ENCODE measurements around the gene C2orf92.
"Not testable (repeated sequence)": the region's sequence is repeated elsewhere in the genome, so short reads cannot be mapped to it uniquely, and the experiment has no call there.

C2orf92 gene

DNA sequence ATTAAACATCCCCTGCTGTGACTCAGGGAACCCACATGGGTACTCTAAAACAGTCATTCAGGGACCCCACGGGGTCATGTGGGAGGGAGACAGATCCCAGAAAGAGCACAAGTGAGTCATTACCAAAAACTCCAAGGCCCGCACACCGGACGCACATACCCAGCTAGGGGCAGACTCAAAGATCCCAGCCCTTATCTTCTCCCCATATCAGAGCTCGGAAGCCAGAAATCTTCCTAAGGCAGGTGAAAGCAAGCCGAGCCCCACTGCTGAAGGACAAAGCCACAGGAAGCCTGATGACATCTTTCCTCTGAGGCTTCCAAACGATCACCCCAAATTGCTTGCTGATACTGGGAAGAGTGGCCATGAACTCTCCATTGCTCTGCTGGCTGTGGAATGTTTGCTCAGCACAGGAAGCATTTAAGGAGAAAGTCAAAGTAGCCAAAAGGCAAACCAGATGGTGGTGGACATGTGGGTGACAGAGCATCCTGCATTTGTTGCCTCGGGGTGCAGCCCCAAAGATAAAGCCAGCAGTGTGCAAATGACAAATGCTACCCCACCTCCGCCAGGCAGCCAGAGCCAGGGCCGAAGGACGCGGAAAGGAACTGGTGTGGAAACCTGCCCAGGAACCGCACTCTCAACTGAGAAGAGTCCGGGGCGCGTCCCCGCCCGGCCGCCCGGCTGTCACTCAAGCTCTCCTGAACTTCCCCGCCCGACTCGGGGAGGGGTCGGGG, 6.5 kb upstream of the C2orf92 start:
- H3K36me3 ChIP-seq (ENCODE audit: insufficient read depth, low read length): peaks cover 4% of the 10 kb centered on the region
- peak overlapping the region; percentile 1 for H2AFZ ChIP-seq (ENCODE audit: low read depth, low read length)
- H3K9me3 ChIP-seq (ENCODE audit: low read length): no peaks in the 10 kb centered on the region
- H3K27me3 ChIP-seq (ENCODE audit: insufficient read depth, low read length): no peaks in the 10 kb centered on the region
- H3K4me3 ChIP-seq (ENCODE audit: low read length): peak overlapping the region; percentile 59
- H3K4me1 ChIP-seq (ENCODE audit: insufficient read depth, low read length): peaks cover 14% of the 10 kb centered on the region

DNA sequence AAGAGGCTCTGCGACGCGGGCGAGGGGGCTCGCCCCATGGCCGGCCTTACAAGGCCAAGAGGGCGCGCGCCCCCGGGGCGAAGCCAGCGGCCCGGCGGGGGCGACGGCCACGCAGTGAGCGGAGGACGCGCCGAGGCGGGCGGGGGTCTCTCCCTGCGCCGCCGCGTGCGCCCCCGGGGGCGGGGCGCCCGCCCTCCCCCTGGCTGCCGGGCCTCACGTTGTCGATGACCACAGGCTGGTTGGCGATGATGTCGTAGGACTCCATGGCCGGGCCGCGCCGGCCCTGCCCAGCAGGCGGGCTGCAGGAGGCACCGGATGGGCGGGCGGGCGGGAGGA, 5.9 kb upstream of the C2orf92 start:
- Histone ChIP-seq H3K36me3 (ENCODE audit: insufficient read depth, low read length) (no peaks in the 10 kb centered on the region), H3K4me1 (ENCODE audit: insufficient read depth, low read length) (peaks cover 14% of the 10 kb centered on the region), H3K9me3 (ENCODE audit: low read length) (no peaks in the 10 kb centered on the region), H3K4me3 (ENCODE audit: low read length) (peak overlapping the region; percentile 59), H3K27me3 (ENCODE audit: insufficient read depth, low read length) (no peaks in the 10 kb centered on the region), H2AFZ (ENCODE audit: low read depth, low read length) (peak overlapping the region; percentile 1)

DNA sequence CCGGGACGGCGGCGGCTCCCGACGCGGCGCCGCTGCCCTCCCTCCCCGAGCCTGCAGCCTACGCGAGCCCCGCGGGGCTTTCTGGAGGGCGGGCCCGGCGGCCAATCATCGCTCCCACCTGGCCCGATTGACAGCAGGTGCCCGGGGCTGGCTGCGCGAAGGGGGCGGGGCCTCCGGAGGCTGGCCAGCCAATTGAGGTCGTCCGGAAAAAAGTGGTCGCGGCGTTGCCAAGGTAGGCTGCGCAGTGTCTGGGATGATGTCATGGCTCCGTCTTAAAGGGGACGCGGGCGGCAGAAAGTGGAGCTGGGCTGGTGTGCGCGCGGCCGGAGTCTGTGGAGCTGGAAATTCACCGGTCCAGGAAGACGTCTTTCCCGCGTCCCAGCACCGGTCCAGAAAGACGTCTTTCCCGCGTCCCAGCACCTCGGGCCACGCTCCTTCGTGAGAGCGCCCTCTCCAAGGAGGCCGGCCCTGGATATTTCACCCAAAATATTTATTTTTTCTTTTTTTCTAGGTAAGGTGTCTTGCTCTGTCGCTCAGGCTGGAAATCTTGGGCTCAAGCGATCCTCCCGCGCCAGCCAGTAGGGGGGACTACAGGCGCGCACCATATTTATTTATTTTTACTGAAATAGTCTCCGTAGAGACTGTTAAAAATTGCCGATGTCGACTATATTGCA, 5.4 kb upstream of the C2orf92 start, which contains the start of gene ACTR1B:
Gene ACTR1B, minus strand, starts transcription at position 83 of the 674 bp plus-strand sequence. CDS start 154 bp downstream, outside the sequence.
- peak within 1 kb of the TSS; percentile 59 for H3K4me3 ChIP-seq (ENCODE audit: low read length)
- H3K36me3 ChIP-seq (ENCODE audit: insufficient read depth, low read length): no peaks in the 10 kb centered on the region
- H3K27me3 ChIP-seq (ENCODE audit: insufficient read depth, low read length): no peaks in the 10 kb centered on the region
- H3K9me3 ChIP-seq (ENCODE audit: low read length): no peaks in the 10 kb centered on the region
- peaks cover 14% of the 10 kb centered on the region for H3K4me1 ChIP-seq (ENCODE audit: insufficient read depth, low read length)
- H2AFZ ChIP-seq (ENCODE audit: low read depth, low read length): peak within 1 kb of the TSS; percentile 96

DNA sequence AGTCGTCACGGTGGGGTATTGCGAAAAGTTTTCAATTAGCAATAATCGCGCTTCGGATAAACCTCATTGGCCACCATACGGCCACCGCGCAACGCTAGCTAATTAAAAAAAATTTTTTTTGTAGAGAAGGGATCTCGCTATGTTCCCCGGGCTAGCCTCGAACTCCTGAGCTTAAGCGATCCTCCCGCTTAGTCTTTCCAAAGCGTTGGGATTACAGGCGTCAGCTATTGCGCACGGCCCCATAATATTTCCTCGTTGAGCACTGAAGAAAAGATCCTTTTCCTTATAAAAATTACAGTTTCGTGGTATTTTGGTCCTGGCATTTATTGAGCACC, 4.9 kb upstream of the C2orf92 start:
- H3K4me1 ChIP-seq (ENCODE audit: insufficient read depth, low read length): peaks cover 14% of the 10 kb centered on the region
- H3K36me3 ChIP-seq (ENCODE audit: insufficient read depth, low read length): no peaks in the 10 kb centered on the region
- H3K4me3 ChIP-seq (ENCODE audit: low read length): peak overlapping the region; percentile 59
- no peaks in the 10 kb centered on the region for H3K27me3 ChIP-seq (ENCODE audit: insufficient read depth, low read length)
- H2AFZ ChIP-seq (ENCODE audit: low read depth, low read length): peak overlapping the region; percentile 96
- H3K9me3 ChIP-seq (ENCODE audit: low read length): no peaks in the 10 kb centered on the region

DNA sequence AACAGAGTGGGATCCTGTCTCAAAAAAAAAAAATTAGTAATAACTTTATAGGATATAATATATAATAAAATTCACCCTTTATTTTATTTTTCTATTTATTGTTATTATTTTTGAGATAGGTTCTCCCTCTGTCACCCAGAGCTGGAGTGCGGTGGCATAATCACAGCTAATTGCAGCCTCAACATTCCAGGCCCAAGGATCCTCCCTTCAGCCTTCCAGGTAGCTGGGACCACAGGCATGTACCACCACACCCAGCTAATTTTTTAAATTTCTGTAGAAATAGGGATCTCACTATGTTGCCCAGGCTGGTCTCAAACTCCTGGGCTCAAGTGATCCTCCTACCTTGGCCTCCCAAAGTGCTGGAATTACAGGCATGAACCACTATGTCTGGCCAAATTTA, 958 bp downstream of the C2orf92 start:
- no peak overlapping the region for H2AFZ ChIP-seq (ENCODE audit: low read depth, low read length)
- no peak overlapping the region for H3K4me3 ChIP-seq (ENCODE audit: low read length)
- H3K27me3 ChIP-seq (ENCODE audit: insufficient read depth, low read length): no peaks in the 10 kb centered on the region
- H3K4me1 ChIP-seq (ENCODE audit: insufficient read depth, low read length): no peaks in the 10 kb centered on the region
- H3K9me3 ChIP-seq (ENCODE audit: low read length): no peaks in the 10 kb centered on the region
- H3K36me3 ChIP-seq (ENCODE audit: insufficient read depth, low read length): no peaks in the 10 kb centered on the region

DNA sequence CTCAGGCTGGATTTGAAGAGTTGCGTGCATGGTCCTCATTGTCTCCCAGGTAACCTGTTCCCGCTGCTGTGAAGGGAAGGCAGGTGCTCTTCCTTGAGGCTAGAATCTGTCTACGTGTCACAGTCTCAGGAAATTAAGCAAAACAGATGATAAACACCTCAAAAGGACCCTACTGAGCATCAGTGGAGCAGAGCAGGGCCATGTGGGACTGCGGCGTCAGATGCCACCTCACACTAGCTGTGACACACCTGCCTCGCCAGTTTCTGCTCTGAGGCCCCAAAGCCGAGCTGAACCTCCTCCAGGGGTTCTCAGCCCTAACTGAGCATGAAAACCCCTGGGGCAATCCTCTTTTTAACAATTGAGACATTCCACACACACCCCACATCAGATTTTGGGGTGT, 2.0 kb downstream of the C2orf92 start:
- H3K36me3 ChIP-seq (ENCODE audit: insufficient read depth, low read length): no peaks in the 10 kb centered on the region
- H3K4me1 ChIP-seq (ENCODE audit: insufficient read depth, low read length): no peaks in the 10 kb centered on the region

DNA sequence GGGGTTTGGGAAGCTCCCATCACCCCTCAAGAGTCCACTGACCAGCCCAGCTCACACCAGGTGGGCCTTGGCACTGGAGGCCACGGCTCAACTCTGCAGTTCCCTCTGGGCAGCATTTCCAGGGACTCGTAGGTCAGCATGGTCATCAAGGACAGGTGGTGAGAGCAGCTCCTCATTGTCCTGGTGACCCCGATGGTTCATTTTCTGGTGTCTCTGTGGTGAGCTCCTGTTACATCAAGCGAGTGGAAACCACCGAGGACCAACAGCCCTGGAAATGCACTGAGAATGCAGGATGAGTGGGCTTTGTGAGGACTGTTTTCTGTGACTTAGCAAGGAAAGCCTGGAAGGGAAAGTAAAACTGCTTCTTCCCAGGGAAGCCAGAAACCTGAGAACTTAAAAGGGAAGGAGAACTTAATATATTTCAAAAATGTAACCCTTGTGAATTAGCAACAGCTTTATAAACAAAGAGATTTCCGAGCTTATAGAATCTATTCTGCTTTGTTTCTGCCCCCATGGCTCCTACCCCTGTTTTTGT, 3.2 kb downstream of the C2orf92 start:
- not testable (repeated sequence) for H2AFZ ChIP-seq (ENCODE audit: low read depth, low read length); H3K9me3 ChIP-seq (ENCODE audit: low read length); H3K27me3 ChIP-seq (ENCODE audit: insufficient read depth, low read length); H3K36me3 ChIP-seq (ENCODE audit: insufficient read depth, low read length); H3K4me3 ChIP-seq (ENCODE audit: low read length); H3K4me1 ChIP-seq (ENCODE audit: insufficient read depth, low read length)

More for the DNA sequence above, 2.0 kb downstream of the C2orf92 start:
- no peaks in the 10 kb centered on the region for H3K9me3 ChIP-seq (ENCODE audit: low read length)
- H3K27me3 ChIP-seq (ENCODE audit: insufficient read depth, low read length): no peaks in the 10 kb centered on the region
- H2AFZ ChIP-seq (ENCODE audit: low read depth, low read length): no peak overlapping the region
- no peak overlapping the region for H3K4me3 ChIP-seq (ENCODE audit: low read length)

DNA sequence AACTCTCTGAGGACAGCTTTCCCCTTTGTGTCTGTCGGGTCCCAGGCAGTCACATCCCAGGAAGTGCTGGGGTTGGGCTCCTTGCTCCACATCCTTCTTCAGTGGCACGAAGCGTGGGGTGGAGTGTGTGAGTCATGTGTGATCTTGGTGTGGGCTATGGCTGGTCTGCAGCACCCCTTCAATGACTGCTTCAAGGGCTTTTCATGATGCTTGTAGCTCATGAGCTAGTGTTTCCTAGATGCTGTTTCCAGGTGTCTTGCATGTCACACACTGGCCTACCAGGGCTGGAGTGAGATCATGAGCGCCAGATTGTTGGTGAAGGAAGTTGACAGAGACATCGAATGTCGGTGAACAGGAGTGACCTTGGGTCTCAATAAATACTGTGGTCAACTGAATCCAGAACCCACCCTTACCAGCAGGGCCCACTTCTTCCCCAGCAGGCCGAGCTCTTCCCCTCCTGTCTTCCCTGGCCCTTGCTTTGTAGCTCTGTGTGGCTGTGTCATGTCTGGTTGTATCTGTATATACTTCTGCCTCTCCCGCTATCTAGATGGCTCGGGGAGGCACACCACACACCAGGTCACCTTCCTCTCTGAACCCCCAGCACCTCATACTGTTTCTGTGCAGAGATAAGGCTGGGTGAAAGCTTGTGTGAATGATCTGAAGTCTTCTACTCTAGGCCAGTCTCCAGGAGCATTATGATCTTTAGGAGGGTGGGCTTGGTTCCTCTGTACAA, 3.8 kb downstream of the C2orf92 start:
- Histone ChIP-seq H3K9me3 (ENCODE audit: low read length) (no peaks in the 10 kb centered on the region), H2AFZ (ENCODE audit: low read depth, low read length) (no peak overlapping the region), H3K36me3 (ENCODE audit: insufficient read depth, low read length) (no peaks in the 10 kb centered on the region), H3K4me1 (ENCODE audit: insufficient read depth, low read length) (no peaks in the 10 kb centered on the region), H3K4me3 (ENCODE audit: low read length) (no peak overlapping the region), H3K27me3 (ENCODE audit: insufficient read depth, low read length) (no peaks in the 10 kb centered on the region)

DNA sequence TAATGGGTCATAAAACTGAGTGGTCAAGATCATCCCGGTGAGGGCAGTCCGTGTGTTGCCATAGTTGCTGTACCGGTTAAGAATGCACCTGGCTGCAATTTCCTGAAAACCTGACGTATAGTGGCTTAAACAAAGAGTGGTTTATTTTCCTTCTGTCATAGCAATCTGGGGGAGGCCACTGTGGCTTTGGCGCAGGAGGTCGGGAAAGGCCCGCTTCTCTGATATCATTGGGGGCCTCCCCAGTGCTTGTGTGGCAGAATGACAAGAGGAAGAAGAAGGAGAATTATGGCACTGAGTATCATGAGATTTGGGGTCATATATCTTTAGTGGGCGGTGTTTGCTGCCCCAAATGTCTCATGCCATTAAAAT, 4.4 kb downstream of the C2orf92 start:
- Histone ChIP-seq H3K9me3 (ENCODE audit: low read length) (peaks cover 2% of the 10 kb centered on the region), H3K36me3 (ENCODE audit: insufficient read depth, low read length) (no peaks in the 10 kb centered on the region), H3K4me3 (ENCODE audit: low read length) (no peak overlapping the region), H3K4me1 (ENCODE audit: insufficient read depth, low read length) (no peaks in the 10 kb centered on the region), H3K27me3 (ENCODE audit: insufficient read depth, low read length) (no peaks in the 10 kb centered on the region), H2AFZ (ENCODE audit: low read depth, low read length) (no peak overlapping the region)

DNA sequence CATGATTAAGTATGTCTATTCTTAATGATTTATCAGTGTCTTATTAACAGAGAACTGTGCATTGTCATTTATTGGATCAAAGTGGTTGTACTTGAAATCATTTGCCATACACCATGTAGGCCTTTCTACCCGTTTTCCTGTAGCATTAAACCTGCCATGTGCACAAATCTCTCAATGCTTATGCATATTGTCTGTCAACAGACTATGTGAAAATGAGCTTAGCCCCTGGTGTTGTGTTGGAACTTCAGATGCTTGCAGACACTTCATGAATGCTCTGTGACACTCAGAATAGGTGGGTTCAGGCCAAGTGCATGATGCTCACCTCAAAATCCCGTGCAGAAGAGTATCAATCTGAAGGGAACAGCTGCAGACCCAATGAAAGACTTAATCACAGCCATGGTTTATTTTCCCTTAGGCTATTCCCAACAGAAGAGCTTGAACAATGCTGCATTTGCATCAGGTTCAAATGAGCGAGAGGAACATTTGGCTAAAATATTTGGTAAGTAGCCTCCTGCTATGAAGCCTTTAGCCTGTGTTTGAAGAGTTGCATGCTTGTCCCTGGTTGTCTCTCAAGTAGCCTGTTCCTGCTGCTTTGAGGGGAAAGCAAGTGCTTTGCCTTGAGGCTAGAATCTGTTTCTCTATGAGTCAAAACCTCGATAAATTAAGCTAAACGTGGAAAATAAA, 6.1 kb downstream of the C2orf92 start:
- no peaks in the 10 kb centered on the region for H3K36me3 ChIP-seq (ENCODE audit: insufficient read depth, low read length)
- no peak overlapping the region for H3K4me3 ChIP-seq (ENCODE audit: low read length)
- no peaks in the 10 kb centered on the region for H3K4me1 ChIP-seq (ENCODE audit: insufficient read depth, low read length)
- H3K9me3 ChIP-seq (ENCODE audit: low read length): peaks cover 2% of the 10 kb centered on the region
- H3K27me3 ChIP-seq (ENCODE audit: insufficient read depth, low read length): no peaks in the 10 kb centered on the region
- no peak overlapping the region for H2AFZ ChIP-seq (ENCODE audit: low read depth, low read length)

DNA sequence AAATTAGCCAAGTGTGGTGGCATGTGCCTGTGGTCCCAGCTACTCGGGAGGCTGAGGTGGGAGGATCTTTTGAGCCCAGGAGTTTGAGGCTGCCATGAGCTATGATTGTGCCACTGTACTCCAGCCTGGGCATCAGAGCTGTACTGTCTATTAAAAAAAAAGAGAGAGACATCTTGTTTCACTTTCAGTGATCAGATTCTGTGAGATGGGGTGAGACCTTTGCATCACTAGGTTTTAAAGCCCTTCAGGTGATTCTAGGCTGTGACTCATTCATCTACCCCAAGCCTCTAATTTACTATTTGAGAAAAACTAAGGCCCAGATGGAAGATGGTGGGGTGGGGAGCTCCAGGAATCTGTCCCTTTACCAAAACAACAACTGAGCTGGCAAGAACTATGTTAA, 7.1 kb downstream of the C2orf92 start:
- H3K27me3 ChIP-seq (ENCODE audit: insufficient read depth, low read length): no peaks in the 10 kb centered on the region
- no peaks in the 10 kb centered on the region for H3K36me3 ChIP-seq (ENCODE audit: insufficient read depth, low read length)
- no peaks in the 10 kb centered on the region for H3K4me1 ChIP-seq (ENCODE audit: insufficient read depth, low read length)
- H3K4me3 ChIP-seq (ENCODE audit: low read length): no peak overlapping the region
- H2AFZ ChIP-seq (ENCODE audit: low read depth, low read length): no peak overlapping the region
- H3K9me3 ChIP-seq (ENCODE audit: low read length): peaks cover 2% of the 10 kb centered on the region

DNA sequence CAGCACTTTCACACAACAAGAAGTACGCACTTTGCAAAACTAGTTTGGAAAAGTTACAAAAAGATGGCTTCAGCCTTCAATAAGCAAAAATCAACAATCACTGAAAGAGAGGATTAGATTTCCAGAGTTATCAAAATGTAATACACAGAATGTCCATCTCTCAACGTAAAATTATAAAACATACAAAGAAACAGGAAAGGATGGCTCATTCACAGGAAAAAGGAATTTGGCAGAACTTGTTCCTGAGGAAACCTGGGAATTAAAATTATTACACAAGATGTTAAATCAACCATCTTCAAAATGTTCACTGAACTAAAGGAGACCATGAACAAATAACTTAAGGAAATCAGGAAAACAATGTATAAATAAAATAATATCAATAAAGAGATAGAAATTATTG, 8.0 kb downstream of the C2orf92 start:
- H2AFZ ChIP-seq (ENCODE audit: low read depth, low read length): no peak overlapping the region

DNA sequence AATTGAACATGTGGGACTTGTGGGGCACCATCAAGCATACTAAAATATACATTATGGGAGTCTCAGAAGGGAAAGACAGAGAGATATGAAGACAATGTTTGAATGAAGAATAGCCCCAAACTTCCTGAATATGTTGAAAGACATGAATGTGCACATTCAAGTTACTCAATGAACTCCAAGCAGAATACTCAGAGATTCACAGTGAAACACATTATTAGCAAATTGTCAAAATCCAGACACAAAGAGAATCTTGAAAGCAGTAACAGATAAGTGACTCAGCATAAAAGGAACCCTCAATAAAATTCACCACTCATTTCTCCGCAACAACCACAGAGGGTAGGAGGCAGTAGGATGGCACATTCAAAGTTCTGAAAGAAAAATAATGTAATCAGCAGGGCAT, 8.8 kb downstream of the C2orf92 start:
- H3K4me1 ChIP-seq (ENCODE audit: insufficient read depth, low read length): no peaks in the 10 kb centered on the region
- H3K36me3 ChIP-seq (ENCODE audit: insufficient read depth, low read length): no peaks in the 10 kb centered on the region
- no peaks in the 10 kb centered on the region for H3K27me3 ChIP-seq (ENCODE audit: insufficient read depth, low read length)
- no peak overlapping the region for H2AFZ ChIP-seq (ENCODE audit: low read depth, low read length)
- H3K4me3 ChIP-seq (ENCODE audit: low read length): no peak overlapping the region
- peaks cover 2% of the 10 kb centered on the region for H3K9me3 ChIP-seq (ENCODE audit: low read length)

More for the DNA sequence above, 8.0 kb downstream of the C2orf92 start:
- no peaks in the 10 kb centered on the region for H3K4me1 ChIP-seq (ENCODE audit: insufficient read depth, low read length)
- no peaks in the 10 kb centered on the region for H3K27me3 ChIP-seq (ENCODE audit: insufficient read depth, low read length)
- no peaks in the 10 kb centered on the region for H3K36me3 ChIP-seq (ENCODE audit: insufficient read depth, low read length)
- peaks cover 2% of the 10 kb centered on the region for H3K9me3 ChIP-seq (ENCODE audit: low read length)
- no peak overlapping the region for H3K4me3 ChIP-seq (ENCODE audit: low read length)

Measured in neuron (in vitro differentiated cells).